Inferior parietal cortex (tissue), 1 donor: ENCODE results near the gene UNC13C.
"Not testable (repeated sequence)": the region's sequence is repeated elsewhere in the genome, so short reads cannot be mapped to it uniquely, and the experiment has no call there.

Experiments used
- DNase-seq: peaks from one replicate; pipeline ENCODE4 v3.0.0-alpha.2; 2016; ENCODE audit errors: extremely low spot score

UNC13C gene

GRCh38 chr15:54304321-54304720, 326.1 kb downstream of the UNC13C start:
- DNase-seq, result no peak

GRCh38 chr15:54305138-54305537, 326.9 kb downstream of the UNC13C start:
- DNase-seq, result no peak

- no peak for DNase-seq
These were observed 329.1 kb downstream of the UNC13C start for GRCh38 chr15:54307252-54307902.

- DNase-seq, result no peak
These were observed 329.7 kb downstream of the UNC13C start for GRCh38 chr15:54307926-54308325.

- no peak for DNase-seq
These were observed 334.3 kb downstream of the UNC13C start for GRCh38 chr15:54312528-54312927.

GRCh38 chr15:54321426-54321825, 343.2 kb downstream of the UNC13C start:
- no peak for DNase-seq

- DNase-seq, result no peak
These were observed 344.1 kb downstream of the UNC13C start for GRCh38 chr15:54322341-54322740.

- DNase-seq, result no peak
These were observed 367.1 kb downstream of the UNC13C start for GRCh38 chr15:54345301-54345700.

GRCh38 chr15:54345827-54346226, 367.6 kb downstream of the UNC13C start:
- DNase-seq, result no peak

GRCh38 chr15:54347082-54347827, 369.0 kb downstream of the UNC13C start:
- no peak for DNase-seq

GRCh38 chr15:54353726-54354125, 375.5 kb downstream of the UNC13C start:
- no peak for DNase-seq

GRCh38 chr15:54354341-54354740, 376.1 kb downstream of the UNC13C start:
- no peak for DNase-seq

- DNase-seq, result no peak
These were observed 386.7 kb downstream of the UNC13C start for GRCh38 chr15:54364961-54365360.

GRCh38 chr15:54373332-54373731, 395.1 kb downstream of the UNC13C start:
- no peak for DNase-seq

- DNase-seq, result no peak
These were observed 396.1 kb downstream of the UNC13C start for GRCh38 chr15:54374184-54374952.

- DNase-seq, result no peak
These were observed 409.6 kb downstream of the UNC13C start for GRCh38 chr15:54387799-54388198.

- DNase-seq, result no peak
These were observed 410.5 kb downstream of the UNC13C start for GRCh38 chr15:54388746-54389145.

GRCh38 chr15:54410481-54410880, 432.2 kb downstream of the UNC13C start:
- DNase-seq, result no peak

- DNase-seq, result no peak
These were observed 445.9 kb downstream of the UNC13C start for GRCh38 chr15:54424171-54424570.

- DNase-seq, result no peak
These were observed 450.4 kb downstream of the UNC13C start for GRCh38 chr15:54428596-54428995.

- DNase-seq, result not testable (repeated sequence)
These were observed 472.0 kb downstream of the UNC13C start for GRCh38 chr15:54450288-54450687.

GRCh38 chr15:54456413-54456812, 478.2 kb downstream of the UNC13C start:
- DNase-seq, result no peak

- no peak for DNase-seq
These were observed 484.3 kb downstream of the UNC13C start for GRCh38 chr15:54462511-54462913.
